DND-41 (cell line): Measurements from ENCODE around the gene SLC35F2.

Source experiments
- ATAC-seq: fragments of 200-7000 bp; cut with Tn5 transposase; 3 replicates; pipeline ENCODE4 v1.9.1; 2021; ENCODE audit warnings: low read depth; ENCODE audit not compliant: insufficient read depth
- DNase-seq: peaks from one replicate; pipeline ENCODE4 v3.0.0-alpha.2; 2020
- H2AFZ ChIP-seq: 2 replicates; pipeline ENCODE4 v1.6.0; 2012; ENCODE audit warnings: low read depth, low read length
- H3K27ac ChIP-seq: 2 replicates; pipeline ENCODE4 v1.5.1; 2012; ENCODE audit warnings: low read length, inconsistent platforms
- H3K27me3 ChIP-seq: fragments of 200-600 bp; sonication (generic); 2 replicates; pipeline ENCODE4 v1.6.0; 2012; ENCODE audit warnings: low read length, mild to moderate bottlenecking, inconsistent platforms; ENCODE audit not compliant: insufficient read depth, poor library complexity
- H3K36me3 ChIP-seq: 2 replicates; pipeline ENCODE4 v1.5.1; 2012; ENCODE audit warnings: low read length, inconsistent platforms; ENCODE audit not compliant: insufficient read depth
- H3K4me1 ChIP-seq: 2 replicates; pipeline ENCODE4 v1.5.1; 2012; ENCODE audit warnings: mild to moderate bottlenecking, low read length; ENCODE audit not compliant: insufficient read depth
- H3K4me2 ChIP-seq: 2 replicates; pipeline ENCODE4 v1.6.0; 2012; ENCODE audit warnings: mild to moderate bottlenecking, moderate library complexity, low read length, inconsistent platforms; ENCODE audit not compliant: insufficient read depth
- H3K4me3 ChIP-seq, 2 experiments: fragments of 200-600 bp in 1 of 2; shearing (Covaris generic) in 1 of 2; 2 replicates each; pipeline ENCODE4 v1.5.1; 2012 to 2016; ENCODE audit warnings: inconsistent platforms in 2 of 2, low read length in 2 of 2, mild to moderate bottlenecking in 2 of 2, low read depth in 1 of 2, moderate library complexity in 1 of 2
- H3K79me2 ChIP-seq: 2 replicates; pipeline ENCODE4 v1.6.0; 2012; ENCODE audit warnings: low read length, inconsistent platforms; ENCODE audit not compliant: insufficient read depth
- H3K9ac ChIP-seq: 2 replicates; pipeline ENCODE4 v1.6.0; 2012; ENCODE audit warnings: low read depth, mild to moderate bottlenecking, inconsistent platforms, low read length, moderate library complexity
- H3K9me3 ChIP-seq: 2 replicates; pipeline ENCODE4 v1.5.1; 2012; ENCODE audit warnings: low read length, moderate library complexity, mild to moderate bottlenecking, inconsistent platforms; ENCODE audit not compliant: insufficient read depth, severe bottlenecking
- H4K20me1 ChIP-seq: 2 replicates; pipeline ENCODE4 v1.6.0; 2012; ENCODE audit warnings: low read length; ENCODE audit not compliant: insufficient read depth
- CTCF ChIP-seq: IDR thresholded peaks from 2 replicates; pipeline ENCODE4 v1.5.1; 2012; ENCODE audit warnings: borderline replicate concordance, low read length, moderate library complexity, mild to moderate bottlenecking; ENCODE audit not compliant: poor library complexity, severe bottlenecking; ENCODE audit errors: extremely low read depth
- EZH2 ChIP-seq: IDR thresholded peaks from 3 replicates; pipeline ENCODE4 v1.6.1; 2012; ENCODE audit warnings: borderline replicate concordance, low read depth, mild to moderate bottlenecking, moderate library complexity, low read length, inconsistent platforms; ENCODE audit not compliant: severe bottlenecking

SLC35F2 gene

DNA sequence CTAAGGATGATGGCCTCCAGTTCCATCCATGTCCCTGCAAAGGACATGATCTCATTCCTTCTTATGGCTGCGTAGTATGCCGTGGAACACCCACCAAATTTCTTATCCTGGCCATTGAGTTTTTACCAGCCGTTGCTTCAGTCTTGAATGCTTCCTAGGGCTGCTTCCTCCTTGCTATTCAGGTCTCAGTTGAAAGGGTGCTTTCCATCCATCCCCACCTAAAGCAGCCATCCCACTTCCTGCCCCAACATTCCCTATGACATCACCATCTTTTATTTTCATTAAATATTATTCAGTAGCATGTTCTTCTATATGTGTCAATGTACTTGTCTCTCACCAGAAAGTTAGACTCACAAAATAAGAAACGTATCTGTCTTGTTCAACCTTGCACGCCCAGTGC, 106.1 kb downstream of the SLC35F2 start:
- no peaks in the 10 kb centered on the region for H3K27me3 ChIP-seq
- no peak overlapping the region for H2AFZ ChIP-seq
- H3K9me3 ChIP-seq, result no peaks in the 10 kb centered on the region
- H3K4me3 ChIP-seq, result no peak overlapping the region
- DNase-seq (no peak), ATAC-seq (no peak)
- no peaks in the 10 kb centered on the region for H3K4me1 ChIP-seq
- no peaks in the 10 kb centered on the region for H4K20me1 ChIP-seq
- H3K9ac ChIP-seq, result no peak overlapping the region
- TF ChIP-seq EZH2 (no peak), CTCF (no peak)
- H3K4me2 ChIP-seq, result no peak overlapping the region
- no peak overlapping the region for H3K27ac ChIP-seq
- no peaks in the 10 kb centered on the region for H3K79me2 ChIP-seq
- no peaks in the 10 kb centered on the region for H3K36me3 ChIP-seq

DNA sequence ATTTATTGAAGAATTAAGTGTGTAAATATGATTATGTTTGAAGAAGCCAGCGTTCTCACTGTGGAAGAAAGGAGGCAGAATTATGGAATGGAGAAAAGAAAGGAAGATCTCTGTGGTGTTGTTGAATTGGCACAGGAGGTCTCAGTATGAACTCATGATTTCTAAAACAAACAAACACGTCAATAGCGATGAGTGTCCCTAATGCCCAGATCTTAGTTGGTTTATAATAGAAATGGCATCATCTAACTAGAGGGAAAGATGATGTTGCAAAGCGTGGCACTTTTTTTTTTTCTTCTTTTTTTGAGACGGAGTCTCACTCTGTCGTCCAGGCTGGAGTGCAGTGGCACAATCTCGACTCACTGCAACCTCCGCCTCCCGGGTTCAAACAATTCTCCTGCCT, 107.5 kb downstream of the SLC35F2 start:
- no peak for ATAC-seq
- TF ChIP-seq EZH2 (no peak), CTCF (no peak)
- no peaks in the 10 kb centered on the region for H3K36me3 ChIP-seq

DNA sequence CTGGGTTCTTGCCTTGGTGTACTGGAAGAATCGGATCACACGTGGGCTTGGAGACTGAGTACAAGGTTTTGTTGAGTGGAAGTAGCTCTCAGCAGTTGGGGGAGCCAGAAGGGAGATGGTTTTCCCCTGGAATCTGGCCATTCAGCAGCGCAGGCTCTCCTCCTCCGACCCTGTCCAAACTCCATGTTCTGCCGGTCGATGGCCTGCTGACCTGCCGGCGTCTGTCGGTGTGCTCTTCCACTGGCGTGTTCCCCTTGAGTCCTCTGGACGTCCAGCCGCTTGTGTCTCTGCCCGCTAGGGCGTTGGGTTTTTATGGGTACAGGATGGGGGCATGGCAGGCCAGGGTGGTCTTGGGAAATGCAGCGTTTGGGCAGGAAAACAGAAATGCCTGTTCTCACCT, 108.3 kb downstream of the SLC35F2 start:
- Histone ChIP-seq H3K4me1 (no peaks in the 10 kb centered on the region), H2AFZ (no peak overlapping the region), H3K9ac (no peak overlapping the region), H3K79me2 (no peaks in the 10 kb centered on the region), H3K4me2 (no peak overlapping the region), H3K36me3 (no peaks in the 10 kb centered on the region), H3K27ac (no peak overlapping the region), H3K9me3 (no peaks in the 10 kb centered on the region), H4K20me1 (no peaks in the 10 kb centered on the region), H3K4me3 (no peak overlapping the region), H3K27me3 (no peaks in the 10 kb centered on the region)
- DNase-seq (no peak), ATAC-seq (no peak)
- TF ChIP-seq EZH2 (no peak), CTCF (no peak)

More for the DNA sequence above, 107.5 kb downstream of the SLC35F2 start:
- H3K27me3 ChIP-seq, result no peaks in the 10 kb centered on the region
- H3K4me3 ChIP-seq, result no peak overlapping the region
- H3K4me2 ChIP-seq, result no peak overlapping the region
- no peaks in the 10 kb centered on the region for H3K79me2 ChIP-seq
- no peaks in the 10 kb centered on the region for H4K20me1 ChIP-seq
- no peaks in the 10 kb centered on the region for H3K4me1 ChIP-seq
- no peak overlapping the region for H3K9ac ChIP-seq
- H3K9me3 ChIP-seq, result no peaks in the 10 kb centered on the region
- H2AFZ ChIP-seq, result no peak overlapping the region
- DNase-seq, result no peak
- H3K27ac ChIP-seq, result no peak overlapping the region

- peaks cover 6% of the 10 kb centered on the region for H3K27me3 ChIP-seq
- no peaks in the 10 kb centered on the region for H3K9me3 ChIP-seq
- no peaks in the 10 kb centered on the region for H3K36me3 ChIP-seq
- no peak overlapping the region for H3K27ac ChIP-seq
- no peak overlapping the region for H3K9ac ChIP-seq
- no peaks in the 10 kb centered on the region for H3K79me2 ChIP-seq
- DNase-seq (no peak), ATAC-seq (no peak)
- H2AFZ ChIP-seq, result no peak overlapping the region
- TF ChIP-seq EZH2 (no peak), CTCF (no peak)
- H3K4me1 ChIP-seq, result no peaks in the 10 kb centered on the region
- no peak overlapping the region for H3K4me3 ChIP-seq
- no peak overlapping the region for H3K4me2 ChIP-seq
- H4K20me1 ChIP-seq, result no peaks in the 10 kb centered on the region
Measured at GRCh38 chr11:107747622-107748021, 111.0 kb downstream of the SLC35F2 start.
